ENCODE measurements around the gene OR1D2. TPM values are rescaled to one million over a fixed set of nuclear protein-coding genes. Genes with fewer than 3 reads are reported as not detected.

The OR1D2 gene
- total RNA-seq, 1 experiment from 2014 or later, result not detected

GRCh38 chr17:3049705-3050295 is 54.4 kb downstream of the OR1D2 start:
- H3K4me1 ChIP-seq (ENCODE audit: control insufficient read depth, insufficient read depth, low read length), result peaks cover 3% of the 10 kb centered on the region; the same call in 1 of the 2 replicates
- DNase-seq (ENCODE audit: low read depth, low spot score) (no peak), ATAC-seq (no peak)
- no TSS peak for BruUV-seq (replicated peaks)
- in situ Hi-C loops (cut with HindIII; ENCODE audit: low pct_unique_long_range_greater_than_20kb, low sequenced_read_pairs) (no loop called here), intact Hi-C loops (cut with micrococcal nuclease; ENCODE audit: unreplicated experiment) (loop anchor here (5.0 kb wide), 1 partner anchor 598 kb away; no protein-coding TSS in a partner anchor)
- no peaks in the 10 kb centered on the region for H3K27me3 ChIP-seq (ENCODE audit: control insufficient read depth, insufficient read depth, low read length)
- no peaks in the 10 kb centered on the region for H3K9me3 ChIP-seq (ENCODE audit: control insufficient read depth, insufficient read depth, low read depth, low read length)
- CTCF ChIA-PET, result interaction anchor here (0.9 kb wide), 1 partner anchor 402 kb away, joined by 3 read pairs; no protein-coding TSS in a partner anchor
- TF ChIP-seq, protein P1, sequence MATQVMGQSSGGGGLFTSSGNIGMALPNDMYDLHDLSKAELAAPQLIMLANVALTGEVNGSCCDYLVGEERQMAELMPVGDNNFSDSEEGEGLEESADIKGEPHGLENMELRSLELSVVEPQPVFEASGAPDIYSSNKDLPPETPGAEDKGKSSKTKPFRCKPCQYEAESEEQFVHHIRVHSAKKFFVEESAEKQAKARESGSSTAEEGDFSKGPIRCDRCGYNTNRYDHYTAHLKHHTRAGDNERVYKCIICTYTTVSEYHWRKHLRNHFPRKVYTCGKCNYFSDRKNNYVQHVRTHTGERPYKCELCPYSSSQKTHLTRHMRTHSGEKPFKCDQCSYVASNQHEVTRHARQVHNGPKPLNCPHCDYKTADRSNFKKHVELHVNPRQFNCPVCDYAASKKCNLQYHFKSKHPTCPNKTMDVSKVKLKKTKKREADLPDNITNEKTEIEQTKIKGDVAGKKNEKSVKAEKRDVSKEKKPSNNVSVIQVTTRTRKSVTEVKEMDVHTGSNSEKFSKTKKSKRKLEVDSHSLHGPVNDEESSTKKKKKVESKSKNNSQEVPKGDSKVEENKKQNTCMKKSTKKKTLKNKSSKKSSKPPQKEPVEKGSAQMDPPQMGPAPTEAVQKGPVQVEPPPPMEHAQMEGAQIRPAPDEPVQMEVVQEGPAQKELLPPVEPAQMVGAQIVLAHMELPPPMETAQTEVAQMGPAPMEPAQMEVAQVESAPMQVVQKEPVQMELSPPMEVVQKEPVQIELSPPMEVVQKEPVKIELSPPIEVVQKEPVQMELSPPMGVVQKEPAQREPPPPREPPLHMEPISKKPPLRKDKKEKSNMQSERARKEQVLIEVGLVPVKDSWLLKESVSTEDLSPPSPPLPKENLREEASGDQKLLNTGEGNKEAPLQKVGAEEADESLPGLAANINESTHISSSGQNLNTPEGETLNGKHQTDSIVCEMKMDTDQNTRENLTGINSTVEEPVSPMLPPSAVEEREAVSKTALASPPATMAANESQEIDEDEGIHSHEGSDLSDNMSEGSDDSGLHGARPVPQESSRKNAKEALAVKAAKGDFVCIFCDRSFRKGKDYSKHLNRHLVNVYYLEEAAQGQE (IDR thresholded peaks at IDR 0.05; ENCODE audit: insufficient read depth in 1 of 2, low read depth in 2 of 2, low read length in 1 of 2), result no peak
- TF ChIP-seq CTCF (IDR thresholded peaks at IDR 0.05) (no peak), TCF7L2 (IDR thresholded peaks at IDR 0.05; ENCODE audit: low read depth, low read length) (no peak), SIN3A (IDR thresholded peaks at IDR 0.05; ENCODE audit: borderline replicate concordance, insufficient read depth, low read depth, low read length) (no peak), POLR2AphosphoS5 (IDR thresholded peaks at IDR 0.05; ENCODE audit: low read depth, low read length) (no peak)
- no peaks in the 10 kb centered on the region for H3K36me3 ChIP-seq (ENCODE audit: control insufficient read depth, insufficient read depth, low read length)
- H3K27ac ChIP-seq (ENCODE audit: low read length), result no peak overlapping the region
- POLR2A ChIA-PET, result interaction anchor here (0.6 kb wide), 1 partner anchor 42 kb away, joined by 3 read pairs; no protein-coding TSS in a partner anchor
- H3K4me3 ChIP-seq (ENCODE audit: low read depth in 2 of 2, low read length in 2 of 2), result peak overlapping the region in 1 of 2 experiments; percentile 62; a peak in 1 of 4 replicates

GRCh38 chr17:3048727-3049471 is 55.3 kb downstream of the OR1D2 start:
- ChIA-PET CTCF (interaction anchor here (0.6 to 1.5 kb wide), 4 partner anchors 36 to 598 kb away, joined by 3 to 5 read pairs (median 4); no protein-coding TSS in a partner anchor), POLR2A (interaction anchor here (0.6 kb wide), 1 partner anchor 41 kb away, joined by 3 read pairs; no protein-coding TSS in a partner anchor)
- H3K4me3 ChIP-seq (ENCODE audit: low read depth in 2 of 2, low read length in 2 of 2), result peak overlapping the region; percentile 62 to 76
- no TSS peak for BruUV-seq (replicated peaks)
- peak; percentile 93 for DNase-seq (ENCODE audit: low read depth, low spot score)
- in situ Hi-C loops (cut with HindIII; ENCODE audit: low pct_unique_long_range_greater_than_20kb, low sequenced_read_pairs), result no loop called here
- no peaks in the 10 kb centered on the region for H3K27me3 ChIP-seq (ENCODE audit: control insufficient read depth, insufficient read depth, low read length)
- intact Hi-C loops (cut with micrococcal nuclease; ENCODE audit: unreplicated experiment), result loop anchor here (5.0 kb wide), 1 partner anchor 598 kb away; no protein-coding TSS in a partner anchor
- no peaks in the 10 kb centered on the region for H3K9me3 ChIP-seq (ENCODE audit: control insufficient read depth, insufficient read depth, low read depth, low read length)
- no peaks in the 10 kb centered on the region for H3K36me3 ChIP-seq (ENCODE audit: control insufficient read depth, insufficient read depth, low read length)
- peak; percentile 92 for TF ChIP-seq CTCF (IDR thresholded peaks at IDR 0.05)
- TF ChIP-seq SIN3A (IDR thresholded peaks at IDR 0.05; ENCODE audit: borderline replicate concordance, insufficient read depth, low read depth, low read length), result no peak
- ATAC-seq, result peak; percentile 100
- H3K27ac ChIP-seq (ENCODE audit: low read length), result peak overlapping the region; percentile 77
- peaks cover 3% of the 10 kb centered on the region; the same call in 1 of the 2 replicates for H3K4me1 ChIP-seq (ENCODE audit: control insufficient read depth, insufficient read depth, low read length)

Data from Panc1 (cell line).